ENCODE results near the gene PRKCA. TPM values are rescaled to one million over a fixed set of nuclear protein-coding genes. Genes with fewer than 3 reads are reported as not detected.
A peak's percentile ranks its signal among the peaks of the same experiment; 100 is the strongest.

PRKCA gene
- total RNA-seq, 1 donor from 2014 or later: 4.7 TPM

DNA sequence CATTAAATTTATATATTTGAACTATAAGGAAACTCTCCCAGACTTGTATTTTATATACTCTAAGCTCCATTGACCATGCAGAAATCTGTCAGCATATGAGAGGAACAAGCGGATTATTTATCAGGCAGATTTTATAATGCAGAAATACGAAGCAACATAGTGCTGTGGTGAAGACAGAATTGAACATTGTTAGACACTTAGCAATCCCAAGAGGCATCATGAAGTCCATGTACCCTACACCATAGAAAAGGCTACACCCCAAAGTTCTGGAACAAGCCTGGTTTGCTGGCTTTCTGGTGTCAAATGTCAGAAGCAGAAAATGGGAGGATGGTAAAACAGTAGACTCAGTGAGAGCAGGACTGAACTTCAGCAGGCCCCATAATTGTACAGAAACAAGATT lies 241.1 kb downstream of the PRKCA start:
- no peak for DNase-seq (ENCODE audit: low read depth)
- no peaks in the 10 kb centered on the region for H3K27me3 ChIP-seq (ENCODE audit: control insufficient read depth, insufficient read depth, low read length)
- no peak for FAIRE-seq
- TF ChIP-seq, protein P1, sequence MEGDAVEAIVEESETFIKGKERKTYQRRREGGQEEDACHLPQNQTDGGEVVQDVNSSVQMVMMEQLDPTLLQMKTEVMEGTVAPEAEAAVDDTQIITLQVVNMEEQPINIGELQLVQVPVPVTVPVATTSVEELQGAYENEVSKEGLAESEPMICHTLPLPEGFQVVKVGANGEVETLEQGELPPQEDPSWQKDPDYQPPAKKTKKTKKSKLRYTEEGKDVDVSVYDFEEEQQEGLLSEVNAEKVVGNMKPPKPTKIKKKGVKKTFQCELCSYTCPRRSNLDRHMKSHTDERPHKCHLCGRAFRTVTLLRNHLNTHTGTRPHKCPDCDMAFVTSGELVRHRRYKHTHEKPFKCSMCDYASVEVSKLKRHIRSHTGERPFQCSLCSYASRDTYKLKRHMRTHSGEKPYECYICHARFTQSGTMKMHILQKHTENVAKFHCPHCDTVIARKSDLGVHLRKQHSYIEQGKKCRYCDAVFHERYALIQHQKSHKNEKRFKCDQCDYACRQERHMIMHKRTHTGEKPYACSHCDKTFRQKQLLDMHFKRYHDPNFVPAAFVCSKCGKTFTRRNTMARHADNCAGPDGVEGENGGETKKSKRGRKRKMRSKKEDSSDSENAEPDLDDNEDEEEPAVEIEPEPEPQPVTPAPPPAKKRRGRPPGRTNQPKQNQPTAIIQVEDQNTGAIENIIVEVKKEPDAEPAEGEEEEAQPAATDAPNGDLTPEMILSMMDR (IDR thresholded peaks at IDR 0.05; ENCODE audit: insufficient read depth, low read length, severe bottlenecking): no peak
- no peaks in the 10 kb centered on the region for H3K36me3 ChIP-seq (ENCODE audit: control insufficient read depth, insufficient read depth, low read length)
- no peak overlapping the region for H3K4me3 ChIP-seq (ENCODE audit: low read depth, low read length)

DNA sequence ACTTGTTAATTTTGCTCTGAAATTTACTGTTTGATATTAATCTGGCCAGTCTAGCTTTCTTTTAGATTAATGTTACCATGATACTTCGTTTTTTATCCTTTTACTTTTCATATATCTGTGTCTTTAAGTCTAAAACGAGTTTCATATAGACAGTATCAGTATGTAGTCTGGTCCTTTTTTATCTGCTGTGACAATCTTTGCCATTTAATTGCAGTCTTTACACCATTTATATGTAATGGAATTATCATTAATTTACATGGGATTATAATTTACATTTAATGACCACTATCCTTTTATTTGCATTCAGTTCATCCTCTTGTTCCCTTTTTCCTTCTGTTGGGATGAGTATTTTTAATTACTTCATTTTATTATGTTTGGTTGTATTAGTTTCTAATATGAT lies 243.5 kb downstream of the PRKCA start:
- Histone ChIP-seq H3K27me3 (ENCODE audit: control insufficient read depth, insufficient read depth, low read length) (no peaks in the 10 kb centered on the region), H3K36me3 (ENCODE audit: control insufficient read depth, insufficient read depth, low read length) (no peaks in the 10 kb centered on the region), H3K4me3 (ENCODE audit: low read depth, low read length) (no peak overlapping the region)
- no peak for DNase-seq (ENCODE audit: low read depth)
- TF ChIP-seq, protein P1 (IDR thresholded peaks at IDR 0.05; ENCODE audit: insufficient read depth, low read length, severe bottlenecking): no peak
- FAIRE-seq: no peak

DNA sequence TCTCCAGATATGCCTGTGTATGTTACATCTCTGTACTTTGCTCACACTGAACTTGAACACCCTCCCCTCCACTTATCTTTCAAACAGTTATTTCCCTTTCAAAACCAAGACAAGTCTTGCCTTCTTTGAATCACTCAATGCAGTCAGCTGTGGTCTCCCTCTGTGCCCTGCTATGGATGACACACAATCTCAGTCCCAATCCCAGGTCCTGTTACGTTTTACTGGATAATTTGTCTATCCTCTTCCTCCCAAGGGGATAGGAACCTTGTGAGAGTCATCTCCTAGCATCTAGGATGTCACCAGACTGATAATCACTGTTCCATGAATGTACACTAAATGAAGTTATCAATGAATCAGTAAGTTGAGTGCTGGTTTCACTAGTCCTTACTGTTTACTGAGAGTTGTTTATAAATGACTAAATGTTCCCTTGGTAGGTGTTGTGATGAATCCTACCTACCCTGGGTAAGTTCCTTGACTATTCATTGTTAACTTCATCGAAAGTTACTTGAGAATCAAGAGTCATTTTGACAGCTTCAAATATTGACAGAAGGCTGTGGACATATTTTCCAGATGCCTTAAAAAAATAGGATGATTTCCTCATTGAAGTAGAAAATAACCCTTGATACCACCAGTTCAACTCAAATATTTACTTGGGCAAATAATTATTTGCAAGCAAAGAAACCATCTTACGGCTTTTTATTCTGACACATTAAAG lies 244.9 kb downstream of the PRKCA start:
- TF ChIP-seq, protein P1 (IDR thresholded peaks at IDR 0.05; ENCODE audit: insufficient read depth, low read length, severe bottlenecking): no peak
- DNase-seq (ENCODE audit: low read depth) (peak; percentile 31), FAIRE-seq (no peak)
- Histone ChIP-seq H3K27me3 (ENCODE audit: control insufficient read depth, insufficient read depth, low read length) (no peaks in the 10 kb centered on the region), H3K36me3 (ENCODE audit: control insufficient read depth, insufficient read depth, low read length) (no peaks in the 10 kb centered on the region), H3K4me3 (ENCODE audit: low read depth, low read length) (no peak overlapping the region)

DNA sequence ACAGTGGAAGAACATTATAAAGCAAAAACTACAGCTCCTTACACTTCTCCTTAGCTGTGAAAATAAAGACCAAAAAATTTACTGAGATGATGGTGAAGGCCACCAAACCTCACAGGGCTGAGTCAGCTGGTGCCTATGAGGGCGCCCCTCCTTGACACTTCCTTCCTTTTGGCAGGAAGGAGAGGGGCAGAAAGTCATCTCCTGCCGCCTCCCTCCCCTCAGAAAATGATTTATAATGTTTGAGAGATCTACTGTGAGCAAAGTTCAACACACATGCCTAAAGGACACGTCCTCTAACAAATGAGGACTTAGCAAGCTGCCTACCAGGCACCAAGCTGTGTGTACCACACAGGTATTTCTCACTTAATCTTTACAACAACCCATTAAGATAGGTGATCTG lies 245.7 kb downstream of the PRKCA start:
- no peak for DNase-seq (ENCODE audit: low read depth)
- no peaks in the 10 kb centered on the region for H3K27me3 ChIP-seq (ENCODE audit: control insufficient read depth, insufficient read depth, low read length)
- H3K36me3 ChIP-seq (ENCODE audit: control insufficient read depth, insufficient read depth, low read length): no peaks in the 10 kb centered on the region
- H3K4me3 ChIP-seq (ENCODE audit: low read depth, low read length): no peak overlapping the region
- TF ChIP-seq, protein P1 (IDR thresholded peaks at IDR 0.05; ENCODE audit: insufficient read depth, low read length, severe bottlenecking): no peak
- no peak for FAIRE-seq

DNA sequence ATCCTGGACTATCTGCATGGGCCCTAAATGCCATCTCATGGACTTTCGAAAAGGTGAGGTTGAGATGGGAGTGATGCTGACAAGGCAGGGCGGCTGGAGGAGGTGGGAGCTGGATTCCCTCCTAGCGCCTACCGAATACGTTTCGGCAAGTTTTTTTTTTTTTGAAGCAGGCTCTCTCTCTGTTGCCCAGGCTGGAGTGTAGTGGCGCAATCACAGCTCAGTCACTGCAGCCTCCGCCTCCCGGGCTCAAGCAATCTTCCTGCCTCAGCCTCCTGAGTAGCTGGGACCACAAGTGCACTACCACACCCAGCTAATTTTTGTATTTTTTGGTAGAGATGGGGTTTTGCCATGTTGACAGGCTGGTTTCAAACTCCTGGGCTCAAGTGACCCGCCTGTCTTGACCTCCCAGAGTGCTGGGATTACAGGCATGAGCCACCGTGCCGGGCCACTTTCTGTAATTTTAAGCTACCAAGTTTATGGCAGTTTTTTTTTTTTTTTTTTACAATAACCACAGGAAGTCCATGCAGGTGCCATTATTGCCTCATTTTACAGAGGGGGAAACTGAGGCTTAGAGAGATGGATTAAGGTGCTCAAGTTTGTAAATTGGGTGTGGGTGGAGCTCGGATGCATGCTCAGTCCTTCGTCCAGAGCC lies 246.4 kb downstream of the PRKCA start:
- Histone ChIP-seq H3K4me3 (ENCODE audit: low read depth, low read length) (no peak overlapping the region), H3K36me3 (ENCODE audit: control insufficient read depth, insufficient read depth, low read length) (no peaks in the 10 kb centered on the region), H3K27me3 (ENCODE audit: control insufficient read depth, insufficient read depth, low read length) (no peaks in the 10 kb centered on the region)
- DNase-seq (ENCODE audit: low read depth): no peak
- FAIRE-seq: no peak
- TF ChIP-seq, protein P1 (IDR thresholded peaks at IDR 0.05; ENCODE audit: insufficient read depth, low read length, severe bottlenecking): no peak
